Activated CD4-positive, alpha-beta memory T cell treated with anti-CD3 and anti-CD28 coated beads, Interleukin-2, amount 10 ng/mL, durations not matched to agents 7 days and 5 days (primary cell): ENCODE data around the gene EYS. TPM values are rescaled to one million over a fixed set of nuclear protein-coding genes. Genes with fewer than 3 reads are reported as not detected.
"Not testable (repeated sequence)": the region's sequence is repeated elsewhere in the genome, so short reads cannot be mapped to it uniquely, and the experiment has no call there.

Experiments used
- CTCF ChIA-PET: fragments of 350-600 bp; sonication (Branson Sonifier 250); formaldehyde crosslinking; loops from one replicate; lab custom pipeline; 2021; ENCODE audit warnings: antibody characterized with exemption, inconsistent platforms; lab: Charles Lee
- POLR2A ChIA-PET: fragments of 350-600 bp; sonication (Branson Sonifier 250); formaldehyde crosslinking; loops from one replicate; lab custom pipeline; 2021; ENCODE audit warnings: antibody characterized with exemption; lab: Charles Lee
- DNase-seq: peaks from one replicate; pipeline ENCODE4 v3.0.0-alpha.2; 2020
- H3K27ac Mint-ChIP-seq: one replicate; pipeline ENCODE4 v1.8.0; 2021; ENCODE audit warnings: mild to moderate bottlenecking, mixed read lengths
- H3K27me3 Mint-ChIP-seq: one replicate; pipeline ENCODE4 v1.8.0; 2021; ENCODE audit warnings: mixed read lengths
- H3K36me3 Mint-ChIP-seq: one replicate; pipeline ENCODE4 v1.8.0; 2021; ENCODE audit warnings: low read depth, mixed read lengths
- H3K4me1 Mint-ChIP-seq: one replicate; pipeline ENCODE4 v1.8.0; 2021; ENCODE audit warnings: mixed read lengths
- H3K4me3 Mint-ChIP-seq: one replicate; pipeline ENCODE4 v1.8.0; 2021; ENCODE audit warnings: mild to moderate bottlenecking, mixed read lengths
- H3K9me3 Mint-ChIP-seq: one replicate; pipeline ENCODE4 v1.8.0; 2021; ENCODE audit warnings: mixed read lengths
- total RNA-seq, 2 experiments: library from RNA; stranded (reverse); gene quantifications; one replicate each; pipeline ENCODE4 v1.2.3, GENCODE V29; 2021

Gene EYS
- total RNA-seq, 2 experiments from 2014 or later: not detected

DNA sequence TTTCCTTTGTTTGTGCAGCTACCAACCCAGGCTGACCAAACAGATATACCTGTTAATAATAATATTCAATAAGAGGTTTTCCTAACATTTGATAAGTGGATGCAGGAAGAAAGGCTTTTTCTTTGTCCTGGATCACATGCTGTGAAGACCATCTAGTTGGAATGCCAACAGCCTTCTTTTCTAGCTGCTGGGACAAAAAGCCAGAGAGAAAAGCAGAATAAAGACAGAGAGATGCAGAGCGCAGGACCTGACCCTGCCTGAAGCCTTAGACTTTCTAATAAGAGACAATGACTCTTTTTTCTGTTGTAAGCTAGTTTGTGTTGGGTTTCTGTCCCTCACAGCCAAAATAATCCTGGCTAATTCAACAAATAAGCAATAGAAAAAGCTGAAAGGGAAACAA is 1763.2 kb downstream of the EYS start:
- Mint-ChIP-seq H3K27me3 (no peaks in the 10 kb centered on the region), H3K4me3 (no peak overlapping the region), H3K36me3 (no peaks in the 10 kb centered on the region), H3K9me3 (no peaks in the 10 kb centered on the region), H3K4me1 (no peaks in the 10 kb centered on the region), H3K27ac (no peak overlapping the region)
- DNase-seq: no peak
- POLR2A ChIA-PET: no interaction called here
- CTCF ChIA-PET: no interaction called here

DNA sequence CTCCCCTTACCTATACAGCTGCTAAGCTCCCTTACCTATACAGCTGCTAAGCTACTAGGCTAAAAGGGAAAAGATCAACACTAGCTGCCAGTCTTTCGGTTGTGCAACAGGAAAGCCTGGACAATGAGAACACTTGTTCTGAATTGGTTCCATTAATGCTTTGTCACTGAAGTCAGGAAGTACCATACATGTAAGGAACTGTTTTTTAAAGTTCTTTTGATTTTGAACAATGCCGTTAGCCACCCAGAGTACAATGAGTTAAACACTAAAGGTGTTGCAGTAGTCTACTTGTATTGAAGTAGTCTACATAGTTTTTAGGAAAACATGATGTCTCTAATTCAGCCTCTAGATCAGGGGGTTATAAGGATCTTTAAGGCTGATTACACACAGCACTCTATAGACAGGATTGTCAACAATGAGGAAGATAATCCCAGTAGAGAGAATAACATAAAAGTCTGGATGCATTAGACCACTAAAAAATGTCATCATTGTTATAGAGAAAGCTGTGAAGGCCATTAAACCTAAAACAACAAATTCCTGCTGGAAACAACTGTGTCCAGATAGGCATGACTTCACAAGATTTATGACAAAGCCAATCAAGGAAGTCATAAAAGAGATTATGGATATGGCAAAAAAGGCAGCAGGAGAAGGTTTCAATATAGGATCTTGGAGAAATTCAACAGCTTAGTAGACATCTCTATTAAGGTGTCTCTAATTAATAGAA is 1765.1 kb downstream of the EYS start:
- no peak for DNase-seq
- no peaks in the 10 kb centered on the region for H3K36me3 Mint-ChIP-seq
- no peak overlapping the region for H3K27ac Mint-ChIP-seq
- ChIA-PET POLR2A (no interaction called here), CTCF (no interaction called here)
- H3K27me3 Mint-ChIP-seq: no peaks in the 10 kb centered on the region
- H3K4me3 Mint-ChIP-seq: no peak overlapping the region
- H3K9me3 Mint-ChIP-seq: no peaks in the 10 kb centered on the region
- H3K4me1 Mint-ChIP-seq: no peaks in the 10 kb centered on the region

DNA sequence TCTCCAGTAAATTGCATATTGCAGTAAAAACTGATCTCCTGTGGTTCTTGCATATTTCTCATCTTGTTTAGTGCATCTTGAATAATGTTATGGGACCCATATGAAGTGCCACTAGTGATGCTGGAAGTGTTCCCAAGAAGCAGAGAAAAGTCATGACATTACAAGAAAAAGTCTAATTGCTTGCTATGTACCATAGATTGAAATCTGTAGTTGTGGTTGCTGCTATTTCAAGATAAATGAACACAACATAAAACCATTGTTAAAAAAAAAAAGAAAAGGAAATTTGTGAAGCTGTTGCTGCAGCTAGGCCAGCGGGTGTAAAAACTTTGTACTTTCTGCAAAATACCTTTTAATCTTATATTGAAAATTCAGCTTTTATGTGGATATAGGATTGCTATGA is 1767.0 kb downstream of the EYS start:
- Mint-ChIP-seq H3K4me1 (no peaks in the 10 kb centered on the region), H3K9me3 (no peaks in the 10 kb centered on the region)
- POLR2A ChIA-PET: no interaction called here

DNA sequence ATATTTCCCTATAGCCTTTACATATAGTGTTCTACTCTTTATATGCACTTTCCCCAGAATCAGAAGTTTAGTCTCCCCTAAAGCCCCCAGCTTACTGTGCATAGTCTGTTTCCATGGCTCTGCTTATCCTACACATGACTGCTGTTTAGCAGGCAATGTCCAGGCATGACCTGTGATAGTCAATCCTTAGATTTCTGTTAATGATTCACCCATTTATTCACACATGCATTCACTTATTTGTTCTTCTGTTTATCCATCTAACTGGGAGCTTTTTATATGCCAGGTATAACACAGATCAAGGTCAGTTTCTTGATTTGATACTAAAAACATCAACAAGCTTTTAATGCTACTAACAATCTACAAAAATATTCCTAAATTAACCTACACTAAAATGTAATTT is 1770.6 kb downstream of the EYS start:
- POLR2A ChIA-PET: no interaction called here
- no peaks in the 10 kb centered on the region for H3K27me3 Mint-ChIP-seq
- H3K4me3 Mint-ChIP-seq: no peak overlapping the region
- CTCF ChIA-PET: no interaction called here
- no peaks in the 10 kb centered on the region for H3K9me3 Mint-ChIP-seq
- no peaks in the 10 kb centered on the region for H3K4me1 Mint-ChIP-seq
- H3K27ac Mint-ChIP-seq: no peak overlapping the region
- DNase-seq: no peak
- H3K36me3 Mint-ChIP-seq: no peaks in the 10 kb centered on the region

More for the DNA sequence above, 1767.0 kb downstream of the EYS start:
- DNase-seq: no peak
- Mint-ChIP-seq H3K27ac (no peak overlapping the region), H3K4me3 (no peak overlapping the region), H3K27me3 (no peaks in the 10 kb centered on the region), H3K36me3 (no peaks in the 10 kb centered on the region)
- CTCF ChIA-PET: no interaction called here

DNA sequence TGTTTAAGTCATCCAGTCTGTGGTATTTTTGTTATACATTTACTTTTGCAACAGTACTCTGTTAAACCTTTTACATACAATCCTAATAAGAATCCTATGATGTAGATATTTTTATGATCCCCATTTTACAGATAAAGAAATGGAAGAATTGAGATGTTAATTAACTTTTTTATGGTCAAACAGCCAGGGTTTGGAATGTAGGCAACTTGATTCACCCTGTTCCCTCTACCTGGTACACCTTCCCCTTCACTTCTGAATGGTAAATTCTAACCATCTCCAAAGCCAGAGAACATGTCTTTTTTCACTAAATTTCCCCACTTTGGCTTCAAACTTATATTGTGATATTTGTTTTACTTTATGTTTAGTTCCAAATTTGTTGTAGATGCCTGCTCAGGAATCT is 1771.3 kb downstream of the EYS start:
- H3K27me3 Mint-ChIP-seq: no peaks in the 10 kb centered on the region
- ChIA-PET POLR2A (no interaction called here), CTCF (no interaction called here)

DNA sequence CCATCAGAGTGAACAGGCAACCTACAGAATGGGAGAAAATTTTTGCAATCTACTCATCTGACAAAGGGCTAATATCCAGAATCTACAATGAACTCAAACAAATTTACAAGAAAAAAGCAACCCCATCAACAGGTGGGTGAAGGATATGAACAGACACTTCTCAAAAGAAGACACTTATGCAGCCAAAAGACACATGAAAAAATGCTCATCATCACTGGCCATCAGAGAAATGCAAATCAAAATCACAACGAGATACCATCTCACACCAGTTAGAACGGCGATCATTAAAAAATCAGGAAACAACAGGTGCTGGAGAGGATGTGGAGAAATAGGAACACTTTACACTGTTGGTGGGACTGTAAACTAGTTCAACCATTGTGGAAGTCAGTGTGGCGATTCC is 1773.1 kb downstream of the EYS start:
- CTCF ChIA-PET, POLR2A ChIA-PET, H3K9me3 Mint-ChIP-seq, H3K36me3 Mint-ChIP-seq, H3K4me1 Mint-ChIP-seq, H3K4me3 Mint-ChIP-seq, H3K27ac Mint-ChIP-seq, H3K27me3 Mint-ChIP-seq, DNase-seq: not testable (repeated sequence)

More for the DNA sequence above, 1771.3 kb downstream of the EYS start:
- H3K4me3 Mint-ChIP-seq: no peak overlapping the region
- no peak overlapping the region for H3K27ac Mint-ChIP-seq
- no peaks in the 10 kb centered on the region for H3K4me1 Mint-ChIP-seq
- DNase-seq: no peak
- no peaks in the 10 kb centered on the region for H3K36me3 Mint-ChIP-seq
- no peaks in the 10 kb centered on the region for H3K9me3 Mint-ChIP-seq

DNA sequence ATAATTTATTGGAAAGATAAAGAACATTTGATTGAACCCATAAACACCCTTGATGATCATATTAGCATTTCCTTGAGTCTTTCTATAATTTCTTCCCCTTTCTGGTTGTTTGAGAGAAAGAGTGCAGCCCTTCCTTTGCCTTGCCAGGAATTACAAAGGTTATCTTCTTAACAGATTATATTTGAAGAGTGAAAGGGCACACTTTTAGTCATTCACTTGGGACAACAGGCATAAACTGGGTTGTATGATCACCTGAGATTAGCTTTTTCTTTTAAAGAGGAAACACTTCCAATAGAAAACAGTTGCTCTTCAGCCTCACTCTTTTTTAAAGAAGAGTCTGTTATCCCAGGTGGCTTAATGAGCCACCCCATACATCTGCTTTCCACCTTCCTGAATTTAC is 1776.2 kb downstream of the EYS start:
- no peak overlapping the region for H3K27ac Mint-ChIP-seq
- H3K9me3 Mint-ChIP-seq: no peaks in the 10 kb centered on the region
- DNase-seq: no peak
- H3K27me3 Mint-ChIP-seq: no peaks in the 10 kb centered on the region
- no peak overlapping the region for H3K4me3 Mint-ChIP-seq
- no peaks in the 10 kb centered on the region for H3K36me3 Mint-ChIP-seq
- ChIA-PET CTCF (no interaction called here), POLR2A (no interaction called here)
- no peaks in the 10 kb centered on the region for H3K4me1 Mint-ChIP-seq

DNA sequence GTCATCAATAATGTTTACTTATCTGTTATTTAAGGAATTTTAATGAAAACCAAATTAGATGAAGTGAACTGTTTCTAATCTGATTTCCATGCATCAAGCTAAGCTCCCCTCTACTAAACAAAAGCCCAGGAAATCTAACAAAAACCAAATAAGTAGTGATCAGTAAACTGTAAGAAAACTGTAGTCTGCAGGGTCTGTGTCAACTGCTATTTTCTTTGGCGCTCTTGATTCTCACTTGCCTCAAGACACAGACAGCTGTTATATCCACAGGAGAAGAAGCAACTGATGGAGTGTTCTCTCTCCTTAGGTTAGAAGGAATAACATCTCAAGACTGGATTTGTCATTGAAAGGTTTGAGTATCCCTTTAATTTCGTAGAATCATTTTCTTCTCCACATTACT is 1777.9 kb downstream of the EYS start:
- H3K27ac Mint-ChIP-seq: no peak overlapping the region

DNA sequence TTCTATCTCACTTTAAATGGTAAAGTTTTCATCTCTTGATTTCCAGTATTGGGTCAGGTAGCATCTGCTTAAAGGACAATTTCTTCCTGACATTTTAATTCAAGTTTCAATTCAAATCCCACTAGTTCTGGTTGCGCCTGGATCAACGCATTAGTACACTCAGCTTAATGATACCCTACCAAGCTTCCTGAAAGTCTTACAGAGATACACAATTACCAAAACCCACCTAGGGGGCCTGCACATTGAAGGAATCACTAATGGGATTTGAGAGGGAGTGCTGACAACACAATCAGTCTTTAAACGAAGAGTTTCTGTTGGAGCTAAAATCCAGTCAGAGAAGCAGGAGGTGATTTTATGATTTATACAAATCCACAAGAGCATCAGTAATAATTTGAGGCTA is 1778.4 kb downstream of the EYS start:
- Mint-ChIP-seq H3K27me3 (no peaks in the 10 kb centered on the region), H3K4me3 (no peak overlapping the region), H3K36me3 (no peaks in the 10 kb centered on the region), H3K9me3 (no peaks in the 10 kb centered on the region), H3K4me1 (no peaks in the 10 kb centered on the region), H3K27ac (no peak overlapping the region)
- DNase-seq: no peak
- ChIA-PET POLR2A (no interaction called here), CTCF (no interaction called here)

More for the DNA sequence above, 1777.9 kb downstream of the EYS start:
- Mint-ChIP-seq H3K4me1 (no peaks in the 10 kb centered on the region), H3K9me3 (no peaks in the 10 kb centered on the region), H3K36me3 (no peaks in the 10 kb centered on the region), H3K4me3 (no peak overlapping the region), H3K27me3 (no peaks in the 10 kb centered on the region)
- ChIA-PET CTCF (no interaction called here), POLR2A (no interaction called here)
- no peak for DNase-seq

DNA sequence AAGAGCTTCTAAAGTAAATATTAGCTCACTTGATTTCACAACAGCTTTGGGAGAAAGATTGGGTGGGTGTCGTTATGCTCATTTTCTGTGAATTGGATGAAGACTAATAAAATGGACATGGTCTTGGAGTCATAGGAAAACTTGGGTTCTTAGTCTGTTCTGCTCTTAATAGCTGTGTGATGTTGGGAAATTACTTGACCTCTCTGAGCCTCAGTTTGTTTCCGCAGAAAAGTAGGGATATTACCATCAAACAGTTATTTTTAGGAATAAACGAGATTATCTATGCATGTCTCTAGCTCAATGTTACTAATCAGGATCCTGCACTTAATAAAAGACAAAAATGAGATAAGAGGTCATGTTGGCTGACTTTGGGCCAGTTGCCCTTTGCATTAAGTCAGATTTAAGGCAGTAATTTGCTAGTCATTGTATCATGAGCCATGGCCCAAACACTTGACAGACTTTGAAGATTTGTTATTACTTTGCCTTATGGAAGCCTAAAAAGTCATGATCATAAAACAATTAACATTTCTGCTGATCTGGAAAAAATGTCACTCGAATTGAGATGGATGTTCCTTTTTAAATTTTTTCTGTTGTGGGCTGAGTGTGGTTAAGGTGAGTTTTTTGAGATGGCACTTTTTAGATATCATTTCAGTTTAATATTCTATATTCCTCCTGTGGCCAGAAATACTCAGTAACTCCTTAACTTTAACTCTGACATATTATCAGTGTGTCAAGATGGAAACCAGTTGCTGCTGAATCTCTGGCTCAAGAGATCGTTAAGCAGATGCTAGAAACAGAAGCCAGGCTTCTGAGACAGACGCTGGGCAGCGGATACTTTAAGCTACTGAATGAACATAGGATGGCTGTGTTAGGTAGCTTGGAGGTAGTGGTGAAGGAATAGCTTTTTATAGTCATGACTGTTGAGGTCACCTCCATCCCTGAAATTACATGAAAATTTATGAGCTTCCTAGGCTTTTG is 1779.8 kb downstream of the EYS start:
- Mint-ChIP-seq H3K4me3 (no peak overlapping the region), H3K4me1 (no peaks in the 10 kb centered on the region), H3K36me3 (no peaks in the 10 kb centered on the region), H3K27ac (no peak overlapping the region), H3K9me3 (no peaks in the 10 kb centered on the region), H3K27me3 (no peaks in the 10 kb centered on the region)
- ChIA-PET POLR2A (no interaction called here), CTCF (no interaction called here)
- DNase-seq: no peak

DNA sequence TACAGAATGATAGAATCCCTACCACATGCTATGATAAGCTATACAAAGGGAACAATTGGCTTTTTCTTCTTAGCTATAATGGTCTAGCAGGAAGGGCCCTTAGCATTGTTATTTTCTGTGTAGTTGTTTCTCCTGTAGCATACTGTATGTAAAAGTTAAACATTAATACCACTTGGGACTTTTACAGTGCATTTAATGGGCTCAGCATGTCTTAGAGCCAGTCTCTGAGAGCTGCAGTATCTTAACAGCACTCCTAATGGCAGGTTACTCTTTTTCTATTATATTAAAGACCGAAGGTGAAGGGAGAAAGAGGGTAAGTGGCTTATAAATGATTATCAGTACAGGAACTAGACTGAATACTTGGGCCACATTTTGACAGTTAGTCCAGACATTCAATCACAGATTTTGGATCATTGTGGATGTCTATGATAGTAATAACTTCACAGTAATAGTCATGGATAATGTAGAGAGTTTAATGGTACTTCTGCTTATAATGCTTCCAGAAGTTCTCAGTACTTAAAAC is 1780.7 kb downstream of the EYS start:
- Mint-ChIP-seq H3K27me3 (no peaks in the 10 kb centered on the region), H3K4me1 (no peaks in the 10 kb centered on the region), H3K4me3 (no peak overlapping the region), H3K9me3 (no peaks in the 10 kb centered on the region), H3K27ac (no peak overlapping the region), H3K36me3 (no peaks in the 10 kb centered on the region)
- DNase-seq: no peak
- CTCF ChIA-PET: no interaction called here
- POLR2A ChIA-PET: no interaction called here

DNA sequence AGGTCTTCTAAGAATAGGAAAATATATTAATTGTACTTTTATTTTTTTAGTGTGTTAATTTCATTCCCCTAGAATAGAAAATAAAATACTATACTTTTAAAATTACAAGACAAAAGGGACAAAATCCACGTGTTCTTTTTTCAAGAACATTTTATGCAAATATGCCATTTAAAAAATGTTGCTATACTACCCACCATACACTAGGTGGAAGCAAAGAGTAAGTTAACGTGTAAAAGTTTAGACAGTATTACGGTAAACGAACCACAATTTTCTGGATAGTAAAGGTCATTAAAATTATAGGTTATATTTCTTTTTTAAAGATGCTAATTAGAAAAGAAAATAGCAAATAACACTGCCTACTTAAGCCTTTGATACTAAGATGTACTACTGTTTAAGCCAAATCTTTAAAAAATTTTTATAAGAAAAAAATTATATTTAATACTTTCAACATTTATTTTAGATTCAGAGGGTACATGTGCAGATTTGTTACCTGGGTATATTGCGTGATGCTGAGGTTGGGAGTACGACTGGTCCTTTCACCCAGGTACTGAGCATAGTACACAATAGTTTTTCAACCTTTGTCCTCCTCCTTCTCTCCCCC is 1783.8 kb downstream of the EYS start:
- no peak for DNase-seq
- no peaks in the 10 kb centered on the region for H3K9me3 Mint-ChIP-seq
- H3K4me3 Mint-ChIP-seq: no peak overlapping the region
- H3K27me3 Mint-ChIP-seq: no peaks in the 10 kb centered on the region
- ChIA-PET CTCF (interaction anchor here (1.1 kb wide), 1 partner anchor 408 kb away, joined by 5 read pairs; no protein-coding TSS in a partner anchor), POLR2A (no interaction called here)
- H3K36me3 Mint-ChIP-seq: no peaks in the 10 kb centered on the region
- H3K27ac Mint-ChIP-seq: no peak overlapping the region
- no peaks in the 10 kb centered on the region for H3K4me1 Mint-ChIP-seq

DNA sequence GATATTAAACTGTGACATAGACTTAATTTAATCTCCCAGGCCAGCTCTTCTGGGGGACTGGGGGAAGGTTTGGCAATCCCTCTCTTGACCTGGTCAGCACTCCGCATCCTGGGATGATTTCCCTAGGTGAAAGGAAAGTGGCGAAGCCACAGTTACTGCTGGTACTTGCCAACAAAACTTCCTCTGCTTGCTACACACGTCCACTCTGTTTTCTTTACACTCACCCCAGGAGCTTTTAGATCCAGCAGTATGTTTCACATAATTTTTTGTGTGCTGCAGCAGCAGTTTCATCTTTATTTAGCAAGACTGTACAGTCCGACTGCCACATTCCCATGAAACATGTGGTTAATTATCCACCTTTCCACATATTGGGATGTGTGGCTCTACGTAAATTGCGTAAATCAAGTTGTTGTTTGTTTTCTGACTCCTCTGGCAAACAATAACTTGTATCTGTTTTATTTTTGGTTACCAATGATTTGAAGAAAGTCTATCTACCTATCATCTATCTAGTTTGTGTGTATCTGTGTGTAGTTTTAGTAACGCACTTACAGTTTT is 1787.4 kb downstream of the EYS start:
- Mint-ChIP-seq H3K4me3 (no peak overlapping the region), H3K9me3 (no peaks in the 10 kb centered on the region), H3K27ac (no peak overlapping the region), H3K27me3 (no peaks in the 10 kb centered on the region), H3K4me1 (no peaks in the 10 kb centered on the region), H3K36me3 (no peaks in the 10 kb centered on the region)
- no peak for DNase-seq
- CTCF ChIA-PET: no interaction called here
- POLR2A ChIA-PET: no interaction called here
